ENCODE results near the gene COX14. TPM values are rescaled to one million over a fixed set of nuclear protein-coding genes. Genes with fewer than 3 reads are reported as not detected.

The COX14 gene
- polyA plus RNA-seq, 1 donor (not counting 4 experiments of a cell fraction or from before 2014, with no cell fraction given), result 96.6 TPM

GRCh38 chr12:50084775-50085614 is 27.0 kb upstream of the COX14 start, which contains the start of gene SMARCD1:
SMARCD1 (plus strand) TSS chr12:50085342; CDS start chr12:50085370, 28 bp downstream.
- TF ChIP-seq CTCF (optimal IDR thresholded peaks at IDR 0.05 in 1 of 3, IDR thresholded peaks at IDR 0.05 in 1 of 3, conservative IDR thresholded peaks at IDR 0.05 in 1 of 3; ENCODE audit: extremely low read depth in 1 of 3, insufficient read depth in 2 of 3, low read length in 3 of 3), result peak; percentile 49 to 70 (median 64)
- TF ChIP-seq EZH2 (IDR thresholded peaks at IDR 0.05; ENCODE audit: low read length), result no peak
- DNase-seq (ENCODE audit: low read depth, low spot score) (no peak), FAIRE-seq (peak; percentile 77)
- Histone ChIP-seq H3K4me2 (ENCODE audit: control insufficient read depth, extremely low read depth, insufficient read depth, low read depth, low read length) (peak within 1 kb of the TSS; percentile 97), H3K4me3 (ENCODE audit: control insufficient read depth in 2 of 3, extremely low read depth in 1 of 3, insufficient read depth in 2 of 3, low read depth in 1 of 3, low read length in 3 of 3) (peak within 1 kb of the TSS; percentile 59 to 88 (median 68)), H3K79me2 (ENCODE audit: control insufficient read depth, insufficient read depth, low read length) (peaks cover 9% of the 10 kb centered on the region), H4K20me1 (ENCODE audit: control insufficient read depth, extremely low read depth, insufficient read depth, low read length) (no peaks in the 10 kb centered on the region), H3K27me3 (ENCODE audit: control insufficient read depth, extremely low read depth, insufficient read depth, low read length) (no peaks in the 10 kb centered on the region), H2AFZ (ENCODE audit: control insufficient read depth, low read length) (peak within 1 kb of the TSS; percentile 21), H3K9ac (ENCODE audit: control insufficient read depth, extremely low read depth, insufficient read depth, low read length) (peak within 1 kb of the TSS; percentile 72), H3K9me1 (ENCODE audit: control insufficient read depth, extremely low read depth, insufficient read depth, low read length) (no peaks in the 10 kb centered on the region), H3K9me3 (ENCODE audit: control insufficient read depth, low read depth, low read length) (no peaks in the 10 kb centered on the region), H3K4me1 (ENCODE audit: control insufficient read depth, extremely low read depth, insufficient read depth, low read length) (peaks cover 31% of the 10 kb centered on the region), H3K36me3 (ENCODE audit: control insufficient read depth in 2 of 2, extremely low read depth in 1 of 2, insufficient read depth in 2 of 2, low read length in 2 of 2) (peaks cover 8 to 23% of the 10 kb centered on the region in 2 experiments), H3K27ac (ENCODE audit: control insufficient read depth, insufficient read depth, low read length) (peak within 1 kb of the TSS; percentile 77)
- dilution Hi-C loops (cut with MboI; ENCODE audit: extremely low pct_ligation_motif_present, low sequenced_read_pairs), result no loop called here

GRCh38 chr12:50085615-50086072 is 26.4 kb upstream of the COX14 start:
- FAIRE-seq, result no peak
- no peaks in the 10 kb centered on the region for H4K20me1 ChIP-seq (ENCODE audit: control insufficient read depth, extremely low read depth, insufficient read depth, low read length)
- peak overlapping the region; percentile 97 for H3K4me2 ChIP-seq (ENCODE audit: control insufficient read depth, extremely low read depth, insufficient read depth, low read depth, low read length)
- peaks cover 12 to 28% of the 10 kb centered on the region in 2 experiments for H3K36me3 ChIP-seq (ENCODE audit: control insufficient read depth in 2 of 2, extremely low read depth in 1 of 2, insufficient read depth in 2 of 2, low read length in 2 of 2)
- no peaks in the 10 kb centered on the region for H3K9me1 ChIP-seq (ENCODE audit: control insufficient read depth, extremely low read depth, insufficient read depth, low read length)
- peak overlapping the region; percentile 59 to 68 (median 68) for H3K4me3 ChIP-seq (ENCODE audit: control insufficient read depth in 2 of 3, extremely low read depth in 1 of 3, insufficient read depth in 2 of 3, low read depth in 1 of 3, low read length in 3 of 3)
- DNase-seq (ENCODE audit: low read depth, low spot score), result no peak
- peak overlapping the region; percentile 40 for H3K27ac ChIP-seq (ENCODE audit: control insufficient read depth, insufficient read depth, low read length)
- H3K9me3 ChIP-seq (ENCODE audit: control insufficient read depth, low read depth, low read length), result no peaks in the 10 kb centered on the region
- peaks cover 13% of the 10 kb centered on the region for H3K79me2 ChIP-seq (ENCODE audit: control insufficient read depth, insufficient read depth, low read length)
- H3K4me1 ChIP-seq (ENCODE audit: control insufficient read depth, extremely low read depth, insufficient read depth, low read length), result peaks cover 31% of the 10 kb centered on the region
- H2AFZ ChIP-seq (ENCODE audit: control insufficient read depth, low read length), result no peak overlapping the region
- H3K9ac ChIP-seq (ENCODE audit: control insufficient read depth, extremely low read depth, insufficient read depth, low read length), result peak overlapping the region; percentile 38
- TF ChIP-seq CTCF (optimal IDR thresholded peaks at IDR 0.05 in 1 of 3, IDR thresholded peaks at IDR 0.05 in 1 of 3, conservative IDR thresholded peaks at IDR 0.05 in 1 of 3; ENCODE audit: extremely low read depth in 1 of 3, insufficient read depth in 2 of 3, low read length in 3 of 3) (no peak), EZH2 (IDR thresholded peaks at IDR 0.05; ENCODE audit: low read length) (no peak)
- dilution Hi-C loops (cut with MboI; ENCODE audit: extremely low pct_ligation_motif_present, low sequenced_read_pairs), result no loop called here
- H3K27me3 ChIP-seq (ENCODE audit: control insufficient read depth, extremely low read depth, insufficient read depth, low read length), result no peaks in the 10 kb centered on the region
